B cell (primary cell): Measurements from ENCODE around the gene TCN2. TPM values are rescaled to one million over a fixed set of nuclear protein-coding genes. Genes with fewer than 3 reads are reported as not detected.

Experiments
- ATAC-seq: fragments of 200-7000 bp; cut with Tn5 transposase; one replicate; pipeline ENCODE4 v1.10.0; 2021; ENCODE audit warnings: low read depth, mild to moderate bottlenecking, moderate number of reproducible peaks, moderate library complexity
- CTCF ChIA-PET: fragments of 350-600 bp; sonication (Branson Sonifier 250); formaldehyde crosslinking; loops from one replicate; lab custom pipeline; 2021; ENCODE audit warnings: antibody characterized with exemption, inconsistent platforms; lab: Charles Lee
- POLR2A ChIA-PET: fragments of 350-600 bp; sonication (Branson Sonifier 250); formaldehyde crosslinking; loops from one replicate; lab custom pipeline; 2021; ENCODE audit warnings: antibody characterized with exemption; lab: Charles Lee
- DNase-seq: peaks from one replicate; pipeline ENCODE4 v3.0.0; 2013
- H2AFZ ChIP-seq: 2 replicates; pipeline ENCODE4 v1.6.1; 2012; ENCODE audit warnings: mild to moderate bottlenecking, low read depth, low read length; ENCODE audit not compliant: insufficient read depth, poor library complexity, severe bottlenecking
- H3K27ac ChIP-seq, 2 donors: 1 replicate in 1 of 2; 2 replicates in 1 of 2; pipeline ENCODE4 v1.5.1; 2012 to 2013; ENCODE audit warnings: low read length in 2 of 2, mild to moderate bottlenecking in 2 of 2, moderate library complexity in 1 of 2
- H3K27me3 ChIP-seq, 4 experiments: fragments of 200-600 bp in 1 of 4; sonication (generic) in 1 of 4; replicated peaks in 1 of 4; 1 replicate in 2 of 4; 2 replicates in 2 of 4; pipeline versions ENCODE4 v1.6.1 to v1.7.0; 2013 to 2016; ENCODE audit warnings: low read length in 3 of 4, mild to moderate bottlenecking in 2 of 4, mixed read lengths in 1 of 4, moderate library complexity in 1 of 4; ENCODE audit not compliant: insufficient read depth in 4 of 4, control insufficient read depth in 3 of 4; ENCODE audit errors: control extremely low read depth in 1 of 4
- H3K36me3 ChIP-seq, 2 experiments: replicated peaks in 1 of 2; 1 replicate in 1 of 2; 2 replicates in 1 of 2; pipeline versions ENCODE4 v1.6.1 to v1.7.1; 2013; ENCODE audit warnings: low read length in 1 of 2; ENCODE audit not compliant: insufficient read depth in 2 of 2, control insufficient read depth in 1 of 2; ENCODE audit errors: control extremely low read depth in 1 of 2, extremely low read depth in 1 of 2
- H3K4me1 ChIP-seq, 2 donors: fragments of 200-600 bp in 1 of 2; sonication (generic) in 1 of 2; 1 replicate in 1 of 2; 2 replicates in 1 of 2; pipeline versions ENCODE4 v1.5.1 to v1.6.1; 2013 to 2017; ENCODE audit warnings: low read length in 2 of 2; ENCODE audit not compliant: control insufficient read depth in 2 of 2, insufficient read depth in 2 of 2
- H3K4me2 ChIP-seq: replicated peaks from 2 replicates; pipeline ENCODE3; 2012; ENCODE audit warnings: mild to moderate bottlenecking, low read depth, low read length; ENCODE audit not compliant: poor library complexity, severe bottlenecking
- H3K4me3 ChIP-seq, 5 experiments: fragments of 200-600 bp in 1 of 5; sonication (generic) in 1 of 5; 1 replicate in 3 of 5; 2 replicates in 2 of 5; pipeline versions ENCODE4 v1.5.1 to v1.7.0; 2011 to 2016; ENCODE audit warnings: low read length in 4 of 5, mild to moderate bottlenecking in 4 of 5, low read depth in 2 of 5, control low read depth in 1 of 5, moderate library complexity in 1 of 5; ENCODE audit not compliant: insufficient read depth in 1 of 5; ENCODE audit errors: control extremely low read depth in 1 of 5, extremely low read depth in 1 of 5
- H3K79me2 ChIP-seq: fragments of 200-600 bp; sonication (generic); one replicate; pipeline ENCODE4 v1.6.0; 2016; ENCODE audit warnings: low read length; ENCODE audit not compliant: control insufficient read depth, insufficient read depth
- H3K9ac ChIP-seq: fragments of 200-600 bp; sonication (generic); 2 replicates; pipeline ENCODE4 v1.6.1; 2017; ENCODE audit warnings: mild to moderate bottlenecking, low read length, moderate library complexity
- H3K9me3 ChIP-seq, 3 donors: one replicate each; pipeline versions ENCODE4 v1.6.1 to v1.7.1; 2013; ENCODE audit warnings: low read length in 2 of 3; ENCODE audit not compliant: control insufficient read depth in 2 of 3, insufficient read depth in 1 of 3; ENCODE audit errors: control extremely low read depth in 1 of 3
- H4K20me1 ChIP-seq: 2 replicates; pipeline ENCODE4 v1.6.0; 2012; ENCODE audit warnings: mild to moderate bottlenecking, low read length; ENCODE audit not compliant: insufficient read depth, control insufficient read depth, poor library complexity, severe bottlenecking
- H3K27ac Mint-ChIP-seq: one replicate; pipeline ENCODE4 v1.8.0; 2021; ENCODE audit warnings: mixed read lengths
- H3K27me3 Mint-ChIP-seq: one replicate; pipeline ENCODE4 v1.8.0; 2021; ENCODE audit warnings: mixed read lengths
- H3K4me1 Mint-ChIP-seq: one replicate; pipeline ENCODE4 v1.8.0; 2021; ENCODE audit warnings: mixed read lengths
- H3K4me3 Mint-ChIP-seq: one replicate; pipeline ENCODE4 v1.8.0; 2021; ENCODE audit warnings: mixed read lengths
- H3K9me3 Mint-ChIP-seq: one replicate; pipeline ENCODE4 v1.8.0; 2022; ENCODE audit warnings: mixed read lengths; ENCODE audit not compliant: insufficient read depth
- CTCF ChIP-seq: fragments of 200-600 bp; IDR thresholded peaks from one replicate; pipeline ENCODE4 v1.8.0; 2022; ENCODE audit warnings: antibody characterized with exemption, mild to moderate bottlenecking
- EZH2 ChIP-seq: IDR thresholded peaks from 2 replicates; pipeline ENCODE4 v1.6.1; 2012; ENCODE audit warnings: borderline replicate concordance, low read depth, mild to moderate bottlenecking, moderate library complexity, low read length; ENCODE audit not compliant: insufficient read depth, poor library complexity, severe bottlenecking
- WGBS: methylation state at CpG from one replicate; pipeline ENCODE4 v1.1.5; 2013; ENCODE audit warnings: missing lambda C conversion rate; ENCODE audit not compliant: insufficient coverage; 5-methylcytosine and 5-hydroxymethylcytosine counted together
- intact Hi-C: fragments of 100-400 bp; cut with micrococcal nuclease; formaldehyde crosslinking; loops from one replicate; pipeline ENCODE4 v1.10.0; 2022
- polyA plus RNA-seq: library from polyadenylated mRNA; depleted of rRNA; stranded (reverse); fragments of >200 nt; gene quantifications from 2 replicates; pipeline ENCODE4 v1.2.3, GENCODE V29; 2012
- total RNA-seq, 2 donors: library from RNA; stranded (reverse); fragments of 120-200 nt in 1 of 2; gene quantifications; 1 replicate in 1 of 2; 2 replicates in 1 of 2; pipeline versions ENCODE4 v1.2.3 to v1.2.4, GENCODE V29; 2013 to 2022

The TCN2 gene
- total and polyA plus RNA-seq, 2 donors (not counting 1 experiment from before 2014, with no cell fraction given), result 0.37 to 0.40 TPM

- ATAC-seq (no peak), DNase-seq (no peak)
- Mint-ChIP-seq H3K4me3 (no peak overlapping the region), H3K27ac (no peak overlapping the region), H3K4me1 (peaks cover 5% of the 10 kb centered on the region), H3K9me3 (no peaks in the 10 kb centered on the region), H3K27me3 (peaks cover 28% of the 10 kb centered on the region)
- H3K4me3 ChIP-seq, result no peak overlapping the region
- ChIA-PET CTCF (interaction anchor here (1.0 kb wide), 1 partner anchor 38 kb away, joined by 3 read pairs; no protein-coding TSS in a partner anchor), POLR2A (no interaction called here)
- H2AFZ ChIP-seq, result no peak overlapping the region
- H4K20me1 ChIP-seq, result no peaks in the 10 kb centered on the region
- intact Hi-C loops, result no loop called here
- H3K4me1 ChIP-seq, result peaks cover 4% of the 10 kb centered on the region in 2 donors
- H3K27me3 ChIP-seq, result peaks cover 0 to 6% (median 0%) of the 10 kb centered on the region in 4 experiments
- TF ChIP-seq CTCF, result no peak
- no peaks in the 10 kb centered on the region for H3K79me2 ChIP-seq
- H3K9me3 ChIP-seq, result no peaks in the 10 kb centered on the region
- no peak overlapping the region for H3K27ac ChIP-seq
- 75% methylated on average over 3 of the region's 4 CpGs for WGBS
- H3K36me3 ChIP-seq, result no peaks in the 10 kb centered on the region
- no peak overlapping the region for H3K4me2 ChIP-seq
- no peak overlapping the region for H3K9ac ChIP-seq
These were observed 66.2 kb downstream of the TCN2 start for GRCh38 chr22:30673136-30673535.

- Histone ChIP-seq H3K4me1 (no peaks in the 10 kb centered on the region), H3K4me2 (no peak overlapping the region), H4K20me1 (no peaks in the 10 kb centered on the region), H3K27me3 (no peaks in the 10 kb centered on the region), H3K4me3 (no peak overlapping the region), H3K9me3 (no peaks in the 10 kb centered on the region), H2AFZ (no peak overlapping the region), H3K79me2 (no peaks in the 10 kb centered on the region), H3K27ac (no peak overlapping the region), H3K36me3 (no peaks in the 10 kb centered on the region), H3K9ac (no peak overlapping the region)
- CTCF ChIA-PET, result no interaction called here
- POLR2A ChIA-PET, result no interaction called here
- Mint-ChIP-seq H3K27ac (no peak overlapping the region), H3K27me3 (peaks cover 35% of the 10 kb centered on the region), H3K9me3 (no peaks in the 10 kb centered on the region), H3K4me3 (no peak overlapping the region), H3K4me1 (no peaks in the 10 kb centered on the region)
- 90% methylated on average over 5 of the region's 6 CpGs for WGBS
- TF ChIP-seq CTCF, result no peak
- no peak for TF ChIP-seq EZH2
- ATAC-seq (no peak), DNase-seq (no peak)
- intact Hi-C loops, result no loop called here
These were observed 67.5 kb downstream of the TCN2 start for GRCh38 chr22:30674482-30674881.
